Large intestine (tissue), 3 donors: Measurements from ENCODE around the gene ACTN4. TPM values are rescaled to one million over a fixed set of nuclear protein-coding genes. Genes with fewer than 3 reads are reported as not detected.

Source experiments
- DNase-seq, 2 donors: peaks; one replicate each; pipeline versions ENCODE4 v3.0.0 to v3.0.0-alpha.2; 2013
- H3K27ac ChIP-seq: one replicate; pipeline ENCODE4 v1.5.1; 2013; ENCODE audit warnings: low read length
- H3K27me3 ChIP-seq: 2 replicates; pipeline ENCODE4 v1.6.1; 2013; ENCODE audit warnings: low read length; ENCODE audit not compliant: control insufficient read depth, insufficient read depth
- H3K36me3 ChIP-seq: 2 replicates; pipeline ENCODE4 v1.6.1; 2013; ENCODE audit warnings: low read length; ENCODE audit not compliant: control insufficient read depth, insufficient read depth
- H3K4me1 ChIP-seq: one replicate; pipeline ENCODE4 v1.6.1; 2013; ENCODE audit warnings: low read length; ENCODE audit not compliant: control insufficient read depth, insufficient read depth
- H3K4me3 ChIP-seq: one replicate; pipeline ENCODE4 v1.5.1; 2013; ENCODE audit warnings: low read length
- H3K9me3 ChIP-seq: one replicate; pipeline ENCODE4 v1.6.1; 2013; ENCODE audit warnings: mild to moderate bottlenecking, low read depth, low read length, moderate library complexity; ENCODE audit not compliant: control insufficient read depth
- WGBS: methylation state at CpG from one replicate; pipeline ENCODE4 v1.1.5; 2013; ENCODE audit warnings: low lambda C conversion rate; ENCODE audit not compliant: insufficient coverage; 5-methylcytosine and 5-hydroxymethylcytosine counted together
- polyA plus RNA-seq: library from polyadenylated mRNA; unstranded; fragments of 120-200 nt; gene quantifications from one replicate; pipeline ENCODE4 v1.2.1, GENCODE V29; 2013

The ACTN4 gene
- polyA plus RNA-seq, 1 donor: 747 TPM

GRCh38 chr19:38635483-38636399 is 11.7 kb upstream of the ACTN4 start:
- H3K27me3 ChIP-seq: no peaks in the 10 kb centered on the region
- no peak for DNase-seq
- H3K36me3 ChIP-seq: peaks cover 28% of the 10 kb centered on the region
- no peaks in the 10 kb centered on the region for H3K9me3 ChIP-seq
- WGBS: no CpG with 5 or more reads among the region's 17 CpGs
- peaks cover 24% of the 10 kb centered on the region for H3K4me1 ChIP-seq
- H3K27ac ChIP-seq: peak overlapping the region; percentile 87
- no peak overlapping the region for H3K4me3 ChIP-seq

DNA sequence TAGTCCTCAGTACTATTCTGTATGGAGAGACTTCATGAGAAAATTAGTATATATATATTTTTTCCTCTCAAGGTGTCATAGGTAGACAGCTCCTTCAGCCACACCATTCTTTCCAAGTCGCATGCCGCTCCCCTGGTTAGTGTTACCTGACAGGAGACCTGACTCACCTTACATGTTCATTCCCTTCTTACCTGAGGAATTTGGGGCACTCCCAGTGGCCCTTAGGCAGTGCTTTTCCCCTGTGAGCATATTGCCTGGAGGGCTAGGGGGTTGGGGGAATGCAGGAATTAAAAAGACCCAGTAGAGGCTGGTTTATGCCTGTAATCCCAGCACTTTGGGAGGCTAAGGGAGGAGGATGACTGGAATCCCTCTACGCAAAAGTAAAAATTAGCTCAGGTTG is 9.0 kb upstream of the ACTN4 start:
- no peaks in the 10 kb centered on the region for H3K27me3 ChIP-seq
- WGBS: no CpG with 5 or more reads among the region's 3 CpGs
- no peak for DNase-seq
- H3K4me3 ChIP-seq: no peak overlapping the region
- H3K36me3 ChIP-seq: peaks cover 19% of the 10 kb centered on the region
- no peak overlapping the region for H3K27ac ChIP-seq
- peaks cover 25% of the 10 kb centered on the region for H3K4me1 ChIP-seq
- no peaks in the 10 kb centered on the region for H3K9me3 ChIP-seq

- no peaks in the 10 kb centered on the region for H3K27me3 ChIP-seq
Measured at GRCh38 chr19:38639679-38640078, 7.8 kb upstream of the ACTN4 start.

GRCh38 chr19:38640368-38640767 is 7.1 kb upstream of the ACTN4 start:
- WGBS: no CpG with 5 or more reads among the region's 4 CpGs
- no peaks in the 10 kb centered on the region for H3K27me3 ChIP-seq
- peak in 1 of 2 donors; percentile 75 for DNase-seq
- H3K4me1 ChIP-seq: peaks cover 21% of the 10 kb centered on the region
- peaks cover 12% of the 10 kb centered on the region for H3K36me3 ChIP-seq
- no peaks in the 10 kb centered on the region for H3K9me3 ChIP-seq
- no peak overlapping the region for H3K4me3 ChIP-seq
- H3K27ac ChIP-seq: peak overlapping the region; percentile 64

More at GRCh38 chr19:38639679-38640078, 7.8 kb upstream of the ACTN4 start:
- H3K36me3 ChIP-seq: peaks cover 19% of the 10 kb centered on the region
- H3K4me3 ChIP-seq: no peak overlapping the region
- H3K27ac ChIP-seq: no peak overlapping the region
- H3K9me3 ChIP-seq: no peaks in the 10 kb centered on the region
- peaks cover 24% of the 10 kb centered on the region for H3K4me1 ChIP-seq
- no CpG with 5 or more reads among the region's 2 CpGs for WGBS
- no peak for DNase-seq

- H3K27me3 ChIP-seq: no peaks in the 10 kb centered on the region
- peaks cover 9% of the 10 kb centered on the region for H3K4me1 ChIP-seq
- peaks cover 4% of the 10 kb centered on the region for H3K36me3 ChIP-seq
- no peak for DNase-seq
- H3K4me3 ChIP-seq: no peak overlapping the region
- WGBS: no CpG with 5 or more reads among the region's 9 CpGs
- peak overlapping the region; percentile 8 for H3K27ac ChIP-seq
- no peaks in the 10 kb centered on the region for H3K9me3 ChIP-seq
Measured at GRCh38 chr19:38642176-38642575, 5.3 kb upstream of the ACTN4 start.

DNA sequence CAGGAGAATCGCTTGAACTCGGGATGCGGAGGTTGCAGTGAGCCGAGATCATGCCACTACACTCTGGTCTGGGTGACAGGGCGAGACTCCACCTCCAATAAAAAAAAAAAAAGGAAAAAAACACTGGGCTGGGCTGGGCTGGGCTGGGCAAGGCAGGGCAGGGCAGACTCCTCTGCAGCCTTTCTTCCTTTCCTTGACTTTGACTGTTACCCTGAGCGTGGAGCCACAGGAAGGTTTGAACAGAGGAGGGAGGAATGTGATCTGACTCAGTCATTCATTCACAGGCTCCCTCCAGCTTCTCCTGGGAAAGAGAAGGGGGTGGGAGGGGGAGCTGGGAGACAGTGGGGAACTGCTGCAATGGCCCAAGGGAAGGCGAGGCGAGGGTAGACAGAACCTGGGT is 2.7 kb upstream of the ACTN4 start:
- H3K4me1 ChIP-seq: peaks cover 6% of the 10 kb centered on the region
- WGBS: no CpG with 5 or more reads among the region's 8 CpGs
- no peak overlapping the region for H3K4me3 ChIP-seq
- no peaks in the 10 kb centered on the region for H3K9me3 ChIP-seq
- no peaks in the 10 kb centered on the region for H3K27me3 ChIP-seq
- H3K36me3 ChIP-seq: no peaks in the 10 kb centered on the region
- H3K27ac ChIP-seq: no peak overlapping the region
- peak in 1 of 2 donors; percentile 57 for DNase-seq

DNA sequence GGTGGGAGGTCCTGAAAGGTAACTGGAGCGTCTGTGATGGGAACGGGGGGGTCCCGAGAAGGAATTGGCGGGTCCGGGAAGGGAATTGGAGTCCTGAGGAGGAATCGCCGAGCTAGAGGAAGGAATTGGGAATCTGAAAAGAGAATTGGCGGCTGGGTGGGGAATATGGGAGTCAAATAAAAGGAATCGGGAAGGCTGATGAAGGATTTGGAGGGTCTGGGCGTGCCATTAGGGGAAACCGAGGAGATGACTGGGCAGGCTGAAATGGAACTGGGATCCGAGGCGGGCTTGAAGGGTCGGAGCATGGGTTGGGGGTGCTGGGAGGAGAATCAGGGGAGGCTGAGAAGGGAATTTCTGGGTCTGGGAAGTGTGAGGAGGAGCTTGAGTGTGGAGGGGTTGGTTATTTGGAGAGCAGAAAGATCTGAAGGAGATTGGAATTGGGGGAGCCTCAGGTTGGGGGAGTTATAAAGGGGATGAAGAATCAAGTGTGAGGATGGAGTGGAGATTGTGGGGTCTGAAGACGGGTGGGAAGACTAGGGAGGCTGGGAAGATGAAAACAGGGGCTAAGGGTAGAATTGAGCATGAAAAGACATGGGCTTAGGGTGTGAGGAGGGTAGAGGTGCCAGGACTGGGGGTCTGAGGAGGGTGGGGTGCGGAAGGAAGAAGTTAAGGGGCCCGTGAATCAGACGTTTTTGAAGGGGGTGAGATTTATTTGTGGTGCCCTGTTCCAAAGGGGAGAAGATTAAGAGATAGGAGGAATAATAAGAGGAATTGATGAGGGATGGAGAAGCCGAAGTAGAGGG is 718 bp downstream of the ACTN4 start:
- peak overlapping the region; percentile 95 for H3K27ac ChIP-seq
- 0% methylated on average over 11 of the region's 19 CpGs for WGBS

DNA sequence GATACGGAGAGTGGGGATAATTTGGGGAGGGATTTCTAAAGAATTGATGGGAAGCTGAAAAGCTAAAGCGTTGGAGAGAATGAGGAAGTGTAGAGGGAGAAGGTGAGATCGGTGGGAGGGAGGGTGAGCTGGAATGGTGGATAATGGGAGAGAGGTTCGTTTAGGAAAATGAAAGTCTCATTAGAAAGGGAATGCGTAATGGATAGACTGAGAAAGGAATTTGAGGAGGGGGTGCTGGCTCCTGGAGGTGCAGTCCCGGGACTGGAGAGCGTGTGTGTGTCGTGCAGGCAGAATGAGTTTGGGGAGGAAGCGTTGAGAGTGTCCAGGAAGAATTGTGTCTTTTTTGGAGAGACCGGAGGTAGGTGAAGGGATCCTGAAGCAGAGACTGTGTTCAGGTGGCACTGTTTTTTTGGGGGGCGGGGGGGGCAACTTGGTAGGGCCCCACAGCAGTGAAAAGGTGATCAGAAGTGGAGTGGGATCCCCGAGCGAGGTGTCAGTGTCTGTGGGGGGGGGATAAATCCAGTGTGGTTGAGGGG is 1.4 kb downstream of the ACTN4 start:
- H3K36me3 ChIP-seq: peaks cover 4% of the 10 kb centered on the region
- H3K4me1 ChIP-seq: peaks cover 25% of the 10 kb centered on the region
- H3K27ac ChIP-seq: peak overlapping the region; percentile 95
- H3K4me3 ChIP-seq: peak overlapping the region; percentile 96
- no peaks in the 10 kb centered on the region for H3K9me3 ChIP-seq
- DNase-seq: no peak
- 0% methylated on average over 4 of the region's 13 CpGs for WGBS
- H3K27me3 ChIP-seq: no peaks in the 10 kb centered on the region

More for the DNA sequence above, 718 bp downstream of the ACTN4 start:
- Histone ChIP-seq H3K27me3 (no peaks in the 10 kb centered on the region), H3K4me3 (peak overlapping the region; percentile 96), H3K9me3 (no peaks in the 10 kb centered on the region), H3K36me3 (peaks cover 4% of the 10 kb centered on the region), H3K4me1 (peaks cover 21% of the 10 kb centered on the region)
- DNase-seq: peak in 1 of 2 donors; percentile 33

- H3K4me3 ChIP-seq: peak overlapping the region; percentile 96
- H3K4me1 ChIP-seq: peaks cover 32% of the 10 kb centered on the region
- H3K27me3 ChIP-seq: no peaks in the 10 kb centered on the region
- H3K9me3 ChIP-seq: no peaks in the 10 kb centered on the region
- 0% methylated on average over 2 of the region's 15 CpGs for WGBS
- peaks cover 10% of the 10 kb centered on the region for H3K36me3 ChIP-seq
- peak overlapping the region; percentile 95 for H3K27ac ChIP-seq
- DNase-seq: peak; percentile 73 to 86
Measured at GRCh38 chr19:38649305-38650171, 2.1 kb downstream of the ACTN4 start.
